GDM1 (cell line): Measurements from ENCODE around the gene MTHFD1L.
"Not testable (repeated sequence)": the region's sequence is repeated elsewhere in the genome, so short reads cannot be mapped to it uniquely, and the experiment has no call there.

Experiments
- DNase-seq: peaks from one replicate; lab custom pipeline; 2025; lab: John Stamatoyannopoulos, UW

The MTHFD1L gene

GRCh38 chr6:151016107-151016506 is 150.6 kb downstream of the MTHFD1L start:
- DNase-seq, result no peak

- DNase-seq, result no peak
These were observed 152.5 kb downstream of the MTHFD1L start for GRCh38 chr6:151018046-151018445.

DNA sequence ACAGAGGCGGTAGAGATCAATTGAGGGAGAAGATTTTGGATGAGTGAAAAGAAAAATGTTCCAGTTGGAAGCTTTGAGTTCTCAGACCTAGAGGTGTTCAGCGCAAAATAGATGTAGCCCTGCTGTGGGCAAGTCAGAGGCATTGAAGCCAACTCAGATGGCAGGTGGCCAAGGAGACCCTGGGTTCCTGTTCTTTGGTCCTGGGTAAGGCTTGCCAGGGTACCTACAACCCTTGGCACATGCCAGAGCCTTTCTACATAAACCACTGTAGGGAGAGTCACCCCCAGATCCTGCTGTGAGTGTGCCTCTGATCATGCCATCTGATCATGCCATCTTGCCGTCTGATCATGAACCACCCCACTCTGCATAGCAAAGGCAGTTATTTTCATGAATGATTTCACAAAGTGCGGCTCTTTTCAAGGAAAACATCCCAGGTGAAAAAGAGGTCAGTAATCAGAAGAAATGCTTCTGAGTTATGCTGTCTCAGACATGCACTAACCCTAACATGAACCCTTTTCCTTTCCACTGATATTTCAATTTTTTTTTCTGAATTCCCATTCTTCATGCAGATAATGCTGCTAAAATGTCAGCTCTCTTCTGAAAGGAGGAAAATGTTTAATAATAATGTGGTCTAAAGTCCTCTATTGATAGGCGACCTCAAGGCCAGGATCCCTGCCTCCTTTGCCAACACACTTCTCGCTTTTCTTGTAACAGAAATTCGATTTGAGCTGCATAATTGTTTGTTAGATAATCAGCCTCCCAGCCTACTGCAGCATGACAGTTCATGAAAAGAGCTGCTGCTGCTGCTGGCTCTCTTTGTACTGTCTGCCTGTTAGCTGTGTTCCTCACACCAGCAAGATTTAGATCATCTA is 153.6 kb downstream of the MTHFD1L start:
- DNase-seq, result no peak

DNA sequence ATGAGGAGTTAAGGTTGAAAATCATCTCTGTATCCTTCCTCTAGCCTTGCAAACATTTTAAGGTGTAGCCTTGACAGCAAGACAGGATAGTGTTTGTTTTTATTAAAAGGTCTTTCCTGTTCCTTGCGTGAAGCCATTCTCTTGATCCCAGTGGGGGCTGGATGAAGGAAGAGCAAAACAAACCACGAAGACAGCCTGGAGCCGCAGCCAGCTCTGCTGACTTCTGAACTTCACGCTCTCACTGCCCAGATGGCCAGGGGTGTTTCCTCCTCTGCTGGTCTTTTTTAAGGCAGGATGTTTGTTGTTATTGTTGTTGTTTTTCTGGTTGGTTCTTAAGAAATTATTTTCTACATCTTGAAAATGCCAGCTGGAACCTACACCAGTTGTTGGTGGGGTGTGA is 156.4 kb downstream of the MTHFD1L start:
- DNase-seq, result no peak

GRCh38 chr6:151022492-151022891 is 157.0 kb downstream of the MTHFD1L start:
- no peak for DNase-seq

DNA sequence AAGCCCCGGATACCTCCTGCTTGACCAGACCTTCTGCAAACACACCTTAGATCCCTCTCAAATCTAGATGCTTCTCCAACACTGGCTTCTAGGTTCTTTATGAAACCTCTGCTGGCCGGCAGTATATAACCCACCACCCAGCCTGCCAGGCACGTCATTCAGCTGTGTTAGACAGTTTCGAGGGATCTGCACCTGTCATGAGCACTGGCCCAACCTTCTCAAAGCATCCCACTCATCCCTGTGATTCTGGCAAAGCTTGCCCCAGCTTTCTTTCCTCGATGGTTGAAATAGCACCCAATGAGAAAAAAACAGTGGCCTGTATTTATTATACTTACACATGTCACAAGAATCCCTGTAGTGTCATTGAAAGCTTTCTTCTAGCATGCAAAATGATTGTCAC is 157.8 kb downstream of the MTHFD1L start:
- DNase-seq, result no peak

GRCh38 chr6:151024597-151024996 is 159.1 kb downstream of the MTHFD1L start:
- DNase-seq, result no peak

DNA sequence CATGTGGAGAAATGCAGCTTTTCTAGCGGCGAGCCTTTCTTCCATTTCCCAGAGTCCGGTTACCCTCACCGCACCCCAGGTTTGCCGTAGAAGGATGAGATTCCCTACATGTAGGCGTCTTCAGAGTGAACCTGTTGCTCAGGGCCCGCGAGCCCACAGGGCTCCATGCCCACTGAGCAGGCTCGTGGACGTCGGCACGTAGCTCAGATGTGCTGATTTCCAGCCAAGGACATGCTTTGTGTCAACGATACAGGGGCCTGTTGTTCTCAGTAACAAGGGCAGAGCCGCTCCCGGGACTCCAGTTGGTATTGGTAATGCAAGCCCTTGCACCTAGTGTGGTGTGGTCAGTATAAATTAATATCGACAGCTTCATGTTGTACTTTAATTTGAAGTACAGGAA is 159.6 kb downstream of the MTHFD1L start:
- DNase-seq, result no peak

GRCh38 chr6:151026041-151026663 is 160.7 kb downstream of the MTHFD1L start:
- no peak for DNase-seq

DNA sequence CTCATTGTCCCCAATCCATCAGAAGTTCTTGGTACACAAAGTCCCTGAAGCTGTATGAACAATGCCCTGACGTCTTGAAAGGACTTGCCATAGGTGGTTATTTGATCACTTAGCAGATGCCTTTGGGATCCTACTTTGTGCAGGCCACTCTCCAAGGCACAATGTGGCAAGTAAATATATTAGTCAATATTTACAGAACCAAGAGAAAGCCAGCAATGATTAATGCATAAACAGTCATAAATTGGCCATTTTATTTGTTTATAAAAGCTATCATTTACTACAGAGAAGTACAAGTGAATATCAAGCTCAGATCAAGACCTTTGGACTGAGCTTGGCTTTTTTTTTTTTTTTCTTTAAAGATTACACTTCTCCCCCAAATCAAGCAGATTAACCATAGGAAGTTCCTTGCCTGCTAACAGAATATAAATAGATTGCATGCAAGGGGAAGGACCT is 161.8 kb downstream of the MTHFD1L start:
- no peak for DNase-seq

GRCh38 chr6:151027936-151028838 is 162.7 kb downstream of the MTHFD1L start:
- no peak for DNase-seq

- no peak for DNase-seq
These were observed 164.5 kb downstream of the MTHFD1L start for GRCh38 chr6:151029970-151030369.

DNA sequence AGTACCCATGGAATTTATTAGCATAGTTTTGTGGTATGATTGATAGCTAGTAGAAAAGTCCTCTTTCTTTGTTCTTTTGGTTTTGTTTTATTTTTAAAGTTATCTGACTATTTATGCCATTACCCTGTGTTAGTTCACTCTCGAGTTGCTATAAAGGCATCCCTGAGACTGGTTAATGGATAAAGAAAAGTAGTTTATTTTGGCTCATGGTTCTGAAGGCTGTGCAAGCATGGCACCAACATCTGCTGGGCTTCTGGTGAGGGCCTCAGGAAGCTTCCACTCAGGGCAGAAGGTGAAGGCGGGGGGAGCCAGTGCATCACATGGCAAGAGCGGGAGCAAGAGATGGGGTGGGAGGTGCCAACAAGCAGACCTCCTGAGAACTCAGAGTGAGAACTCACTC is 166.5 kb downstream of the MTHFD1L start:
- DNase-seq, result no peak

DNA sequence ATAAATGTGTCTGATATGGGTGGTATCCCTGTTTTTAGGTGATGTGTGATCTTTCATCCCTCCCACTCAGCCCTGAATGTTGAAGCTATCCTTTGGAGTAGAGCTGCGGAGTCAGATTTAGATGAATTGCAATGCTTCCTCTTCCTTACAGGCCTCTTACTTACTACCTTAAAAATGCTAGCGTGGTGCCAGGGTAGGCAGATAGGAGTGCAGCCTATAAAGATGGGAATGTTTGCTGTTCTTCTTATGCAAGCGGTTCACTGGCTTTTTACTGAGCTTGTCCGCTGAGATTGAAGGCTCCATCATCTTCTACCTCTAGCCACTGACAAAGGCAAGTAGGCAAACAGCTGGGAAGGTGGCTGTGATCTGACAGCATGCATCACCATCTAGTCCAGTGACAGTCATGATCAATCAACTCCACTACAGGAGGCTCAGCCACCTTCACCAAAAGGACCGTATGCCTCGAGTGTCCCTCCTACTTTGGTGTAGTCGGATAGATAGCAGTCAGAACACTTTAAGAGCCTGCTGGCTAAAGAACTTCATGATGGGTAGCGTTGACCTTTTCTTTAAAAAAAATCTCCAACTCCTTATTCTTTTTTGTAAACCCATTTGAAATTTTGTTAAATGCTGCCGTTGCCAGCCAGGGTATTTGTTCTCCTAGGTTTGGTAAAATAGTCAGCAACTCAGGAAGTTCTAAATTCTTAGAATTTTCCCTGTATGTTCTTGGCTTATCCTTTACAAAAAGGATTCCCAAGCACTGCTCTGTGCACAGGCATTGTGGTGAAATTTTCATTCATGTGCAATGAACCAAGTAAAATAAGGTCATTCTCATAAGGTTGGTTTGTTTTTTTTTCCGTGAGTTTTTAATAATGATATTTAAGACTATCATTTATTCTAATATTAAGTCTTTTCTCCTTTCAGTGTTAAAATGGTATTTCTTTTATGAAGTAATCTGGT is 169.6 kb downstream of the MTHFD1L start:
- DNase-seq, result no peak

GRCh38 chr6:151036211-151036721 is 170.8 kb downstream of the MTHFD1L start:
- DNase-seq, result not testable (repeated sequence)

GRCh38 chr6:151036869-151037680 is 171.6 kb downstream of the MTHFD1L start:
- DNase-seq, result no peak

GRCh38 chr6:151038616-151039015 is 173.1 kb downstream of the MTHFD1L start:
- no peak for DNase-seq

- peak; percentile 72 for DNase-seq
These were observed 175.5 kb downstream of the MTHFD1L start for GRCh38 chr6:151040888-151041521.

- DNase-seq, result no peak
These were observed 176.2 kb downstream of the MTHFD1L start for GRCh38 chr6:151041686-151042085.

DNA sequence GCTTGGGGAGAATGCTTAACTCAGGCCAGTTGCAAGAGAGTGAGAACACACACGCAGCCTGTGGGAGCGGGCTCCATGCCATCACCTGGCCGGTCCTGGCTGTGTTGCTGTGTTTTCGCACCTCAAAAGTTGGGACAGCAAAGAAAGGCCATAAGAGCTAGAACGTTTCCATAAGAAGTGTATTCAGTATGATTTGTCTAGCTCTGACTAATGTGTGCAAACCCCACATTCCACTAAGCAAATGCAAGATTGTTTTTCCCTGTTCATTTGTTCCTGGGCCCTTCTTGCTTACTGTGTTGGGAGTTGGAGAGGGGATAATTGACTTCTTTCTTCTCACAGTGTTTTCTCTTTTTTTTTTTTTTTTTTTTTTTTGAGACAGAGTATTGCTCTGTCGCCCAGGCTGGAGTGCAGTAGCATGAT is 177.4 kb downstream of the MTHFD1L start:
- DNase-seq, result not testable (repeated sequence)
